OCI-LY7 (cell line): ENCODE measurements around the gene ERGIC3. TPM values are rescaled to one million over a fixed set of nuclear protein-coding genes. Genes with fewer than 3 reads are reported as not detected.

Experiments
- BruUV-seq: library from RNA; stranded (reverse); fragments of 400-500 nt; replicated peaks from 2 replicates; lab custom pipeline; 2021; lab: Mats Ljungman, UMichigan
- CTCF ChIA-PET: fragments of 300-600 bp; sonication (Branson Sonifier 250); formaldehyde crosslinking; loops from one replicate; lab custom pipeline; 2022; ENCODE audit warnings: antibody characterized with exemption; ENCODE audit not compliant: unreplicated experiment; lab: Charles Lee
- POLR2A ChIA-PET: fragments of 300-600 bp; sonication (Branson Sonifier 250); formaldehyde crosslinking; loops from one replicate; lab custom pipeline; 2022; ENCODE audit warnings: antibody characterized with exemption; lab: Charles Lee
- DNase-seq: peaks from one replicate; pipeline ENCODE4 v3.0.0-alpha.2; 2015; ENCODE audit warnings: low spot score
- H2AFZ ChIP-seq: fragments of 200-600 bp; sonication (generic), shearing (Covaris generic); 2 replicates; pipeline ENCODE4 v1.6.1; 2014; ENCODE audit warnings: mild to moderate bottlenecking, antibody characterized with exemption, low read length, moderate library complexity
- H3K27ac ChIP-seq: fragments of 200-600 bp; sonication (generic); 2 replicates; pipeline ENCODE4 v1.5.1; 2014; ENCODE audit warnings: mixed run types, low read depth, mild to moderate bottlenecking, moderate library complexity, low read length, inconsistent platforms; ENCODE audit not compliant: poor library complexity, severe bottlenecking
- H3K36me3 ChIP-seq: fragments of 200-600 bp; sonication (generic); 2 replicates; pipeline ENCODE4 v1.6.1; 2014; ENCODE audit warnings: mild to moderate bottlenecking, antibody characterized with exemption, low read length, moderate library complexity, mixed read lengths; ENCODE audit not compliant: insufficient read depth
- H3K4me1 ChIP-seq: fragments of 200-600 bp; sonication (generic); 2 replicates; pipeline ENCODE4 v1.5.1; 2014; ENCODE audit warnings: mild to moderate bottlenecking, low read length; ENCODE audit not compliant: insufficient read depth, poor library complexity, severe bottlenecking
- H3K4me2 ChIP-seq: fragments of 200-600 bp; sonication (generic); 2 replicates; pipeline ENCODE4 v1.6.1; 2014; ENCODE audit warnings: mild to moderate bottlenecking, low read length
- H3K4me3 ChIP-seq: fragments of 200-600 bp; sonication (generic); 2 replicates; pipeline ENCODE4 v1.5.1; 2014; ENCODE audit warnings: mild to moderate bottlenecking, low read depth, low read length; ENCODE audit not compliant: poor library complexity, severe bottlenecking
- H3K79me2 ChIP-seq: fragments of 200-600 bp; sonication (generic); 2 replicates; pipeline ENCODE4 v1.6.1; 2016; ENCODE audit warnings: low read depth, mild to moderate bottlenecking, low read length, moderate library complexity, mixed read lengths; ENCODE audit not compliant: insufficient read depth
- H3K9me2 ChIP-seq: fragments of 200-600 bp; sonication (generic); 2 replicates; pipeline ENCODE4 v1.6.1; 2016; ENCODE audit warnings: mild to moderate bottlenecking, low read length, mixed read lengths; ENCODE audit not compliant: insufficient read depth
- H3K9me3 ChIP-seq: fragments of 200-600 bp; sonication (generic); 2 replicates; pipeline ENCODE4 v1.6.1; 2014; ENCODE audit warnings: mild to moderate bottlenecking, mixed run types, low read length, mixed read lengths
- H4K20me1 ChIP-seq: fragments of 200-600 bp; sonication (generic); 2 replicates; pipeline ENCODE4 v1.6.1; 2014; ENCODE audit warnings: mild to moderate bottlenecking, antibody characterized with exemption, low read length, moderate library complexity, mixed read lengths; ENCODE audit not compliant: insufficient read depth
- EZH2phosphoT487 ChIP-seq: fragments of 200-600 bp; sonication (generic); IDR thresholded peaks from 2 replicates; pipeline ENCODE4 v1.6.1; 2018; ENCODE audit warnings: low read depth, borderline replicate concordance, mild to moderate bottlenecking, mixed run types, antibody characterized with exemption, low read length, moderate library complexity, mixed read lengths
- intact Hi-C: fragments of 100-400 bp; cut with micrococcal nuclease; formaldehyde crosslinking; loops from one replicate; pipeline ENCODE4 v1.10.0; 2022; ENCODE audit not compliant: unreplicated experiment
- total RNA-seq, 2 experiments: library from RNA; depleted of rRNA in 1 of 2; stranded (reverse); fragments of >200 nt in 1 of 2; shearing (Covaris generic) in 1 of 2; gene quantifications; 2 replicates each; pipeline ENCODE4 v1.2.3, GENCODE V29; 2014 to 2022
- TF ChIP-seq, protein P1 (sequence below): fragments of 200-600 bp; sonication (generic); conservative IDR thresholded peaks from 2 replicates; pipeline ENCODE4 v1.5.1; 2014; ENCODE audit warnings: mild to moderate bottlenecking, antibody characterized with exemption, low read length, moderate library complexity, mixed read lengths

ERGIC3 gene
- total RNA-seq, 2 experiments from 2014 or later = 170 to 171 TPM

DNA sequence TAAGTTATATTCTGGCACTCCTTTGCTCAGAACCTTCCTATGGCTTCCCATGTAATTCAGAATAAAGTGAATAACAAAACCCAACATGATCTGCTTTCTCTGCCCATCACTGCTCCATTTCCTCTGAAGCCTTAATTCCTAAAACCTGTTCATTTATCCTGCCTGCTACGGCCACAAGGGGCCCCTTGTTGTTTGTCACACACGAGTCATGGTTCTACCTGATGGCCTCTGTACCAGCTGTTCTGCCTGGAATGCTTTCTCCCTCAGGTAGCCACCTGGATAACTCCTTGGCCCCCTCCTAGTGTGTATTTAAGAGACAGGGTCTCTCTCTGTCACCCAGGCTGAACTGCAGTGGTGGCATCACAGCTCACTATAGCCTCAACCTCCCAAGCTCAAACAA is 26.8 kb downstream of the ERGIC3 start:
- Histone ChIP-seq H3K27ac (no peak overlapping the region), H3K4me3 (no peak overlapping the region), H3K36me3 (no peaks in the 10 kb centered on the region), H3K9me2 (no peaks in the 10 kb centered on the region), H3K4me1 (peaks cover 4% of the 10 kb centered on the region), H3K79me2 (no peaks in the 10 kb centered on the region), H4K20me1 (no peaks in the 10 kb centered on the region), H3K9me3 (peaks cover 5% of the 10 kb centered on the region; the same call in 1 of the 2 replicates), H3K4me2 (no peak overlapping the region), H2AFZ (no peak overlapping the region)
- CTCF ChIA-PET = interaction anchor here (0.6 kb wide), 1 partner anchor 96 kb away, joined by 3 read pairs; no protein-coding TSS in a partner anchor
- POLR2A ChIA-PET = interaction anchor here (0.6 to 1.0 kb wide), 4 partner anchors 15 to 720 kb away, joined by 3 to 6 read pairs (median 4); no protein-coding TSS in a partner anchor
- intact Hi-C loops = loop anchor here (10.0 kb wide), 1 partner anchor 96 kb away; the partner anchor contains the start of genes CPNE1 and RBM12
- peak; percentile 58 for DNase-seq
- no TSS peak for BruUV-seq
- TF ChIP-seq EZH2phosphoT487 = no peak
- TF ChIP-seq, protein P1, sequence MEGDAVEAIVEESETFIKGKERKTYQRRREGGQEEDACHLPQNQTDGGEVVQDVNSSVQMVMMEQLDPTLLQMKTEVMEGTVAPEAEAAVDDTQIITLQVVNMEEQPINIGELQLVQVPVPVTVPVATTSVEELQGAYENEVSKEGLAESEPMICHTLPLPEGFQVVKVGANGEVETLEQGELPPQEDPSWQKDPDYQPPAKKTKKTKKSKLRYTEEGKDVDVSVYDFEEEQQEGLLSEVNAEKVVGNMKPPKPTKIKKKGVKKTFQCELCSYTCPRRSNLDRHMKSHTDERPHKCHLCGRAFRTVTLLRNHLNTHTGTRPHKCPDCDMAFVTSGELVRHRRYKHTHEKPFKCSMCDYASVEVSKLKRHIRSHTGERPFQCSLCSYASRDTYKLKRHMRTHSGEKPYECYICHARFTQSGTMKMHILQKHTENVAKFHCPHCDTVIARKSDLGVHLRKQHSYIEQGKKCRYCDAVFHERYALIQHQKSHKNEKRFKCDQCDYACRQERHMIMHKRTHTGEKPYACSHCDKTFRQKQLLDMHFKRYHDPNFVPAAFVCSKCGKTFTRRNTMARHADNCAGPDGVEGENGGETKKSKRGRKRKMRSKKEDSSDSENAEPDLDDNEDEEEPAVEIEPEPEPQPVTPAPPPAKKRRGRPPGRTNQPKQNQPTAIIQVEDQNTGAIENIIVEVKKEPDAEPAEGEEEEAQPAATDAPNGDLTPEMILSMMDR = peak; percentile 76

DNA sequence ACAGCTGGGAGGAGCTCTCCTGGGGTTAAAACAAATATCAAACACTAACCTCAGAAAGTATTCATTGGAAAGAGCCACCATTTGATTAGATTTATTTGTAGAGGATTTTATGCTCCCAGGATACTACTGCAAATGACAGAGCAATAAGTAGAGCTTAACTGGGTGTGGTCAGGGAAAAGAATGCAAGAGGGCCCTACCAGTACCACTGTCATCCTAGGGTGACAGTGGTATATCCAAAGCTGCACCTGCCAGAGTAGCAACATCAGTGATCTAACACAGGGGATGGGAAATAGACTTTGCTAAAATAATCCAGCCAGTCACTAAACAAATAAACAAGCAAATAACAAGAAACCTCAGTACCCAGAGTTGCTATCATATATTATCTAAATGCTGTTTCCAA is 29.7 kb downstream of the ERGIC3 start:
- Histone ChIP-seq H3K9me3 (peaks cover 5% of the 10 kb centered on the region; the same call in 1 of the 2 replicates), H3K4me2 (no peak overlapping the region), H3K79me2 (no peaks in the 10 kb centered on the region), H3K4me1 (peaks cover 4% of the 10 kb centered on the region), H4K20me1 (no peaks in the 10 kb centered on the region), H3K9me2 (no peaks in the 10 kb centered on the region), H2AFZ (no peak overlapping the region), H3K4me3 (no peak overlapping the region), H3K36me3 (no peaks in the 10 kb centered on the region), H3K27ac (no peak overlapping the region)
- CTCF ChIA-PET = no interaction called here
- intact Hi-C loops = no loop called here
- DNase-seq = no peak
- no peak for TF ChIP-seq EZH2phosphoT487
- TF ChIP-seq, protein P1 = no peak
- no TSS peak for BruUV-seq
- POLR2A ChIA-PET = interaction anchor here (0.6 kb wide), 2 partner anchors 10 to 109 kb away, joined by 3 to 9 read pairs; no protein-coding TSS in a partner anchor

- TF ChIP-seq, protein P1 = no peak
- TF ChIP-seq EZH2phosphoT487 = no peak
- DNase-seq = no peak
- Histone ChIP-seq H4K20me1 (no peaks in the 10 kb centered on the region), H3K4me3 (no peak overlapping the region), H2AFZ (no peak overlapping the region), H3K4me2 (no peak overlapping the region), H3K4me1 (peaks cover 4% of the 10 kb centered on the region), H3K79me2 (no peaks in the 10 kb centered on the region), H3K9me3 (peaks cover 5% of the 10 kb centered on the region; the same call in 1 of the 2 replicates), H3K27ac (no peak overlapping the region), H3K36me3 (no peaks in the 10 kb centered on the region), H3K9me2 (no peaks in the 10 kb centered on the region)
- ChIA-PET CTCF (no interaction called here), POLR2A (interaction anchor here (0.7 kb wide), 1 partner anchor 388 kb away, joined by 3 read pairs; no protein-coding TSS in a partner anchor)
- no TSS peak for BruUV-seq
- intact Hi-C loops = no loop called here
Measured at GRCh38 chr20:35572838-35573237, 31.0 kb downstream of the ERGIC3 start.
